Neural cell (in vitro differentiated cells): Measurements from ENCODE around the gene MAD2L2. TPM values are rescaled to one million over a fixed set of nuclear protein-coding genes. Genes with fewer than 3 reads are reported as not detected.
A peak's percentile ranks its signal among the peaks of the same experiment; 100 is the strongest.

Source experiments
- H2AFZ ChIP-seq: fragments of 200-600, 300-800 bp; sonication (generic), shearing (Covaris generic); 2 replicates; pipeline ENCODE4 v1.6.0; 2014; ENCODE audit warnings: low read depth, mild to moderate bottlenecking, antibody characterized with exemption, low read length, moderate library complexity
- H3F3A ChIP-seq: fragments of 200-600 bp; shearing (Covaris generic); 2 replicates; pipeline ENCODE4 v1.6.1; 2016; ENCODE audit warnings: mild to moderate bottlenecking, moderate library complexity, mixed read lengths, antibody characterized with exemption, low read length; ENCODE audit not compliant: insufficient read depth, poor library complexity, severe bottlenecking
- H3K27ac ChIP-seq: fragments of 200-600, 300-800 bp; sonication (generic), shearing (Covaris generic); 2 replicates; pipeline ENCODE4 v1.5.1; 2014; ENCODE audit warnings: mild to moderate bottlenecking, low read length, moderate library complexity
- H3K27me3 ChIP-seq: fragments of 300-800, 200-600 bp; sonication (generic), shearing (Covaris generic); 2 replicates; pipeline ENCODE4 v1.6.0; 2014; ENCODE audit warnings: mild to moderate bottlenecking, low read depth, low read length, moderate library complexity; ENCODE audit not compliant: insufficient read depth
- H3K36me3 ChIP-seq: fragments of 300-800, 200-600 bp; sonication (generic), shearing (Covaris generic); 2 replicates; pipeline ENCODE4 v1.5.1; 2014; ENCODE audit warnings: mild to moderate bottlenecking, antibody characterized with exemption, low read length, moderate library complexity; ENCODE audit not compliant: insufficient read depth
- H3K4me2 ChIP-seq: fragments of 300-800, 200-600 bp; sonication (generic), shearing (Covaris generic); 2 replicates; pipeline ENCODE4 v1.6.0; 2014; ENCODE audit warnings: mild to moderate bottlenecking, low read length
- H3K4me3 ChIP-seq: fragments of 300-800, 200-600 bp; sonication (generic), shearing (Covaris generic); 2 replicates; pipeline ENCODE4 v1.5.1; 2014; ENCODE audit warnings: mild to moderate bottlenecking, low read length, moderate library complexity
- H3K79me2 ChIP-seq: fragments of 200-600 bp; shearing (Covaris generic); replicated peaks from 2 replicates; pipeline ENCODE4 v1.6.0; 2014; ENCODE audit warnings: mild to moderate bottlenecking, low read length, moderate library complexity; ENCODE audit not compliant: insufficient read depth
- H3K9ac ChIP-seq: fragments of 300-800, 200-600 bp; sonication (generic), shearing (Covaris generic); 2 replicates; pipeline ENCODE4 v1.6.1; 2016; ENCODE audit warnings: mild to moderate bottlenecking, low read length, mixed read lengths
- H3K9me2 ChIP-seq: fragments of 200-600 bp; shearing (Covaris generic); 2 replicates; pipeline ENCODE4 v1.6.1; 2016; ENCODE audit warnings: mild to moderate bottlenecking, low read length, mixed read lengths; ENCODE audit not compliant: insufficient read depth
- H3K9me3 ChIP-seq: fragments of 200-600, 300-800 bp; sonication (generic), shearing (Covaris generic); 2 replicates; pipeline ENCODE4 v1.6.1; 2016; ENCODE audit warnings: mild to moderate bottlenecking, mixed run types, low read length, moderate library complexity, mixed read lengths
- H4K20me1 ChIP-seq: fragments of 200-600 bp; shearing (Covaris generic); 2 replicates; pipeline ENCODE4 v1.6.1; 2016; ENCODE audit warnings: mild to moderate bottlenecking, mixed run types; ENCODE audit not compliant: insufficient read depth
- CTCF ChIP-seq: fragments of 450-650 bp; IDR thresholded peaks from 2 replicates; pipeline ENCODE4 v1.5.1; 2014; ENCODE audit warnings: antibody characterized with exemption, mild to moderate bottlenecking, moderate library complexity; ENCODE audit not compliant: poor library complexity, severe bottlenecking
- EP300 ChIP-seq: fragments of 450-650 bp; conservative IDR thresholded peaks from 2 replicates; pipeline ENCODE4 v1.6.1; 2014; ENCODE audit warnings: antibody characterized with exemption, mild to moderate bottlenecking, moderate library complexity; ENCODE audit not compliant: poor library complexity, severe bottlenecking
- EZH2 ChIP-seq: fragments of 200-600, 300-800 bp; shearing (Covaris generic), sonication (generic); IDR thresholded peaks from 2 replicates; pipeline ENCODE4 v1.6.1; 2014; ENCODE audit warnings: antibody characterized with exemption, low read length, borderline replicate concordance, mild to moderate bottlenecking; ENCODE audit not compliant: insufficient read depth, poor library complexity, severe bottlenecking
- MXI1 ChIP-seq: fragments of 450-650 bp; conservative IDR thresholded peaks from 2 replicates; pipeline ENCODE4 v1.6.1; 2014; ENCODE audit warnings: antibody characterized with exemption, mild to moderate bottlenecking; ENCODE audit not compliant: poor library complexity, severe bottlenecking
- POLR2AphosphoS5 ChIP-seq: IDR thresholded peaks from 2 replicates; pipeline ENCODE4 v1.6.1; 2012
- RAD21 ChIP-seq: fragments of 450-650 bp; conservative IDR thresholded peaks from 2 replicates; pipeline ENCODE4 v1.6.1; 2014; ENCODE audit warnings: antibody characterized with exemption, mild to moderate bottlenecking, moderate library complexity
- REST ChIP-seq: IDR thresholded peaks from 2 replicates; pipeline ENCODE4 v1.6.1; 2012; ENCODE audit warnings: borderline replicate concordance
- SMC3 ChIP-seq: fragments of 450-650 bp; conservative IDR thresholded peaks from 2 replicates; pipeline ENCODE4 v1.6.1; 2014; ENCODE audit warnings: antibody characterized with exemption, mild to moderate bottlenecking, moderate library complexity; ENCODE audit not compliant: poor library complexity
- TAF1 ChIP-seq: IDR thresholded peaks from 2 replicates; pipeline ENCODE4 v1.6.1; 2012; ENCODE audit warnings: low read depth
- polyA plus RNA-seq: library from polyadenylated mRNA; depleted of rRNA; stranded (reverse); fragments of >200 nt; gene quantifications from 2 replicates; pipeline ENCODE4 v1.2.3, GENCODE V29; 2014

The MAD2L2 gene
- polyA plus RNA-seq, 1 donor from 2014 or later, result 182 TPM

GRCh38 chr1:11719313-11720032, 38.5 kb upstream of the MAD2L2 start:
- Histone ChIP-seq H3K36me3 (no peaks in the 10 kb centered on the region), H3K79me2 (no peaks in the 10 kb centered on the region), H3F3A (no peaks in the 10 kb centered on the region), H2AFZ (no peak overlapping the region), H3K9ac (no peak overlapping the region), H3K4me2 (no peak overlapping the region), H3K4me3 (no peak overlapping the region), H4K20me1 (no peaks in the 10 kb centered on the region), H3K9me2 (no peaks in the 10 kb centered on the region), H3K27ac (no peak overlapping the region), H3K9me3 (no peaks in the 10 kb centered on the region), H3K27me3 (no peaks in the 10 kb centered on the region)
- TF ChIP-seq POLR2AphosphoS5 (no peak), REST (no peak), CTCF (peak; percentile 93), SMC3 (peak; percentile 81), MXI1 (peak; percentile 47), EZH2 (no peak), RAD21 (peak; percentile 88)

GRCh38 chr1:11714831-11715575, 34.1 kb upstream of the MAD2L2 start:
- H2AFZ ChIP-seq, result no peak overlapping the region
- no peak overlapping the region for H3K4me3 ChIP-seq
- no peak overlapping the region for H3K9ac ChIP-seq
- H3K9me3 ChIP-seq, result no peaks in the 10 kb centered on the region
- H3F3A ChIP-seq, result no peaks in the 10 kb centered on the region
- no peak overlapping the region for H3K4me2 ChIP-seq
- H3K27ac ChIP-seq, result no peak overlapping the region
- no peaks in the 10 kb centered on the region for H3K9me2 ChIP-seq
- H4K20me1 ChIP-seq, result no peaks in the 10 kb centered on the region
- H3K36me3 ChIP-seq, result no peaks in the 10 kb centered on the region
- H3K27me3 ChIP-seq, result no peaks in the 10 kb centered on the region
- TF ChIP-seq EP300 (no peak), CTCF (no peak), MXI1 (no peak), REST (no peak), POLR2AphosphoS5 (no peak), TAF1 (no peak), SMC3 (no peak), RAD21 (no peak), EZH2 (no peak)
- no peaks in the 10 kb centered on the region for H3K79me2 ChIP-seq
